ENCODE data around the gene EFEMP2.
"Not testable (repeated sequence)": the region's sequence is repeated elsewhere in the genome, so short reads cannot be mapped to it uniquely, and the experiment has no call there.

EFEMP2 gene

DNA sequence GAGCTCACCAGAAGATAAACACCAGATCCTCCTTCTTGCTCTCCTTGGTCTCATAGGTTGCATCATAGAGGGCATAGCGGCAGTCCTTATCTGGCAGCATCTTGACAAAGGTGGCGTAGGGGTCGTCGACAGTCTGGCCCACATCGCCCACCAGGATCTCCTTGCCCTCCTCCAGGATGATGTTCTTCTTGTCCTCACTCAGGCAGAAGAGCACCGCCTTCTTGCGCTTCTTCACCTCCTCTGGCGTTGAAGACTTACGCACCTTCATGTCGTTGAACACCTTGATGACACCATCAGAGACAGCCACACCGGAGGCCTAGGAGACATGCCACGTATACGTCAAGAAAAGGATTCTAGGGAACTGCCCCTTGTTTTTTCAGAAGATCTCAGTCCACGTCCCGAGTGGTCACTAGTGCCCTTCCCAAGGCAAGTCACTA, 16.7 kb downstream of the EFEMP2 start:
- peaks cover 52 to 55% of the 10 kb centered on the region in 2 donors for H3K4me1 Mint-ChIP-seq (ENCODE audit: low read depth in 2 of 2)
- H3K27me3 Mint-ChIP-seq, result no peaks in the 10 kb centered on the region
- peak overlapping the region in 1 of 2 donors; percentile 92 for H3K27ac Mint-ChIP-seq
- no peak for DNase-seq
- H3K9me3 Mint-ChIP-seq, result no peaks in the 10 kb centered on the region
- H3K36me3 Mint-ChIP-seq (ENCODE audit: insufficient read depth), result peaks cover 88% of the 10 kb centered on the region
- peak overlapping the region; percentile 88 to 94 for H3K4me3 Mint-ChIP-seq
- no peak for ATAC-seq (replicated peaks)

DNA sequence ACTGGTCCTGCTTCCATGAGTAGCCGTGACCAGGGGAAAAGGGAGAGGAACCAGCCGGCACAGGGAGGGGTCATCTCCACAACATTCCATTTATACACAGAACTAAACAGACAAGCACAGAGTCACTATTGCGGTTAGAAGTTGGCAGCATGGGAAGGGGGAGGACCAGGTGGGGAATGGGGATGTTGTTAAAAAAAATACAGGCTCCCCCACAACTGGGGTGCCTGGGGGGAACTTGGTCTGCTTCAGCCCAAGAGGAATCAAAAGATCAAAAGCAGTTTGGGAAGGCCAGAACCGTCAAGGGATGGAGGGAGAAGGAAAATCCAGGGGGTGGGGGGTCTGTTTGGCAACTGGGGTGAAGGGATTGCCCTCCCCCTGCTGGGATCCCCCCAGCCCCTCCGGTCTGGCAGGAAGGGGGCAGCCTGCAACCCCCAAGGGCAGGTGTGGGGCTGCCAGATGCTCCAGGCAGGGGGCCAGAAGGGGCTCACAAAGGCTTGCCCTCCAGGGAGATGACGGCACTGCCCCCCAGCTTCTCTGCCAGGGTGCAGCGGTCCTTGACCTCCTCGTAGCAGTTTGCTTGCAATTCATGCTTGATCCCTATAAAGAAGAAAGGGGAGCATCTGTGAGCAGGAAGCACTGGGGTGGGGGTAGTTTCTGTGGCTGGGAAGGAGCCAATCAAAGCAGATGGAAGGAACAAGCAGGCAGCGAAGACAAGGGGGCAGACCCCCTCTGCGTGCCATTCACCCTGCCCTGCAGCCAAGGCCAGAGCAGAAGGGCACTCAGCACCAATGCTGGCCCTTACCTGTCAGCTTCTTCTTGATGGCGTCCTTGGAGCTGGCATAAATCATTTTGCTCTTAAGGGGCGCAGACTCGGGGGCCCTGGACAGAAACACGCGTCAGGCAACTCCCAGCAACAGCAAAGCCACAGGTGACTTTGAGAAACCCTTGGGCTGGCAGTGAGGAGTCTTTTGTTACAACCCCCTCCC, 17.5 kb downstream of the EFEMP2 start:
- H3K4me3 Mint-ChIP-seq, result peak overlapping the region; percentile 50 to 88
- peaks cover 47 to 49% of the 10 kb centered on the region in 2 donors for H3K4me1 Mint-ChIP-seq (ENCODE audit: low read depth in 2 of 2)
- H3K27me3 Mint-ChIP-seq, result no peaks in the 10 kb centered on the region
- DNase-seq (no peak), ATAC-seq (replicated peaks) (no peak)
- H3K36me3 Mint-ChIP-seq (ENCODE audit: insufficient read depth), result peaks cover 93% of the 10 kb centered on the region
- no peak overlapping the region for H3K27ac Mint-ChIP-seq
- H3K9me3 Mint-ChIP-seq, result no peaks in the 10 kb centered on the region

DNA sequence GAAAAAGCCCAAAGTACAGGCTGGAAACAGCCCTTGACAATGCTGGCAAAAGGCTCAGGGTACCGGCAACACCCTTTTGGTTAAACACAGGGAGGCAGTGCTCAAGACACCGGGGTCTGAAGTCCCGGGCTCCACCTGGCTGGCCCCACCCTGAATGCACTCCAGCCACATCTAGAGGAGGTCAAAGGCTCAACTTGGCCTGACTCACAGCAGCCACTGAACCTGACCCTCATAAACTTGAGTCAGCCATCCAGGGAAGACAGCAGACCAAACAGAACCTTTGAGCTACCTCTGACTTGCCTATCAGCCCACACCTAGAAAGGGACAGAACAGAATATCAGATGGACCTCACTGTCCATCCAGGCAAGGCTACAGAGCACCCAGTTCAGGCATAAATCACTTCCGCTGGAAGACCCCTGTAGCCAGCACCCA, 18.4 kb downstream of the EFEMP2 start:
- H3K36me3 Mint-ChIP-seq (ENCODE audit: insufficient read depth), result peaks cover 88% of the 10 kb centered on the region
- H3K4me3 Mint-ChIP-seq, result peak overlapping the region; percentile 50 to 62
- no peaks in the 10 kb centered on the region for H3K9me3 Mint-ChIP-seq
- no peaks in the 10 kb centered on the region for H3K27me3 Mint-ChIP-seq
- peak overlapping the region in 1 of 2 donors; percentile 83 for H3K27ac Mint-ChIP-seq
- H3K4me1 Mint-ChIP-seq (ENCODE audit: low read depth in 2 of 2), result peaks cover 40 to 43% of the 10 kb centered on the region in 2 donors
- no peak for DNase-seq
- no peak for ATAC-seq (replicated peaks)

- peak overlapping the region in 1 of 2 donors; percentile 83 for H3K27ac Mint-ChIP-seq
- H3K9me3 Mint-ChIP-seq, result no peaks in the 10 kb centered on the region
- DNase-seq, result no peak
- no peaks in the 10 kb centered on the region for H3K27me3 Mint-ChIP-seq
- peaks cover 33 to 37% of the 10 kb centered on the region in 2 donors for H3K4me1 Mint-ChIP-seq (ENCODE audit: low read depth in 2 of 2)
- H3K4me3 Mint-ChIP-seq, result no peak overlapping the region
- H3K36me3 Mint-ChIP-seq (ENCODE audit: insufficient read depth), result peaks cover 81% of the 10 kb centered on the region
- no peak for ATAC-seq (replicated peaks)
Observed at GRCh38 chr11:65853246-65853979, 19.2 kb downstream of the EFEMP2 start.

DNA sequence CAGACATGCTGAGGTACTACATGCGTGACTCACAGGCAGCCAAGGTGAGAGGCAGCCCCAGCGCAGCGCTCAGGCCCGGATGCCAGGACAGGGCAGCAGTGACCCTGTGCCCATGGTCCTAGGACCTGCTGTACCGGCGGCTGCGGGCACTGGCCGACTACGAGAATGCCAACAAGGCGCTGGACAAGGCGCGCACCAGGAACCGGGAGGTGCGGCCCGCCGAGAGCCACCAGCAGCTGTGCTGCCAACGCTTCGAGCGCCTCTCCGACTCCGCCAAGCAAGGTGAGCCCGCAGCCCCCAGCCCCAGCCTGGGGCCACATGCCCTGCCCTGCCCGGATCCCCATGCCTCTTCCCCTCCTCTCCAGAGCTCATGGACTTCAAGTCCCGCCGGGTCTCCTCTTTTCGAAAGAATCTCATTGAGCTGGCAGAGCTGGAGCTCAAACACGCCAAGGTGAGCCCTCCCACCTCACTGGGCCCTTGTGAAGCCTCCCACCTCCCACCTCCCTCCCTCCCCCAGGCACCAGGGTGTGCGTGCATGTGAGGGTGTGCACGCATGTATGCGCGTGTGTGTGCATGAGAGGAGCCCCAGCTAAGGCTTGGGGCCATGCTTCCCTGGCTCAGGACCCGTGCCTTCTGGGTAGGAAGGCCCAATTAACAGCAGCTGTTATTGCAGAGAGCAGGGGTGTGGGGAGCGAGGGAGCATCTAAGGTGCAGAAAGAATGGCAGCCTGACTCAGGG, 19.9 kb downstream of the EFEMP2 start:
- no peaks in the 10 kb centered on the region for H3K27me3 Mint-ChIP-seq
- no peak overlapping the region for H3K27ac Mint-ChIP-seq
- ATAC-seq (replicated peaks) (no peak), DNase-seq (no peak)
- H3K9me3 Mint-ChIP-seq, result no peaks in the 10 kb centered on the region
- H3K4me1 Mint-ChIP-seq (ENCODE audit: low read depth in 2 of 2), result peaks cover 31 to 33% of the 10 kb centered on the region in 2 donors
- H3K36me3 Mint-ChIP-seq (ENCODE audit: insufficient read depth), result peaks cover 73% of the 10 kb centered on the region
- H3K4me3 Mint-ChIP-seq, result no peak overlapping the region

DNA sequence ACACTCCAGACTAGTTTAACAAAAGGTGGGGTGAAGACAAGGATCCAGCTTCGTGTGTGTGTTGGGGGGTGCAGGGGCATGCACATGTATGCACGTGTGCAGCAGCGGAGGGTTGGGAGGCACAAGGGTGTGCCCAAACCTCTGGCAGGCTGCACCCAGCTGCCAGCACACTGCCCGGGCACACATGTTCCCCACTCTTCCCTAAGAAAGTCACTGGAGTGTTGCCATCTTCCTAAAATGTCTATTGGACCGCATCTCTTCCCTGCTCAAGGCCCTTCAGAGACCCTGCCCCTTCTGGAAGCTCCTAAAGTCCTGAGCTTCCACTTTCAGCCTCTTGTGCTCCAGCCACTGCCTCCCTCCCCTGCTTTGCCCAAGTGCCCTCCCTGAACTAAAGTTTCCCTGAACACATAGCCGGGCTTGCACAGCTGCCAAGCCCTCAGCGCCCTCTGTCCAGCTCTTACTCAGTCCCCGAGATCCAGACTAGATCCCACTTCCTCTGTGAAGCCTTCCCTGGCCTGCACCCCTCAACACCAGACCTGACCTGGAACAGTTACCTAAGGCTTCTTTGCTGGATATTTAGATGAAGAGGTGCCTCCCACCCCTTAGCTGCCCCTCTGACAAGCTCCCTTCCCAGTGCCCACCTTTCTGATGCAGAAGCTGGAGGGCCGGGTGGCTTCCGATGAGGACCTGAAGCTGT, 20.6 kb downstream of the EFEMP2 start:
- H3K27me3 Mint-ChIP-seq, result no peaks in the 10 kb centered on the region
- peaks cover 31 to 33% of the 10 kb centered on the region in 2 donors for H3K4me1 Mint-ChIP-seq (ENCODE audit: low read depth in 2 of 2)
- no peaks in the 10 kb centered on the region for H3K9me3 Mint-ChIP-seq
- H3K27ac Mint-ChIP-seq, result peak overlapping the region in 1 of 2 donors; percentile 78
- H3K36me3 Mint-ChIP-seq (ENCODE audit: insufficient read depth), result peaks cover 66% of the 10 kb centered on the region
- ATAC-seq (replicated peaks) (no peak), DNase-seq (no peak)
- H3K4me3 Mint-ChIP-seq, result no peak overlapping the region

DNA sequence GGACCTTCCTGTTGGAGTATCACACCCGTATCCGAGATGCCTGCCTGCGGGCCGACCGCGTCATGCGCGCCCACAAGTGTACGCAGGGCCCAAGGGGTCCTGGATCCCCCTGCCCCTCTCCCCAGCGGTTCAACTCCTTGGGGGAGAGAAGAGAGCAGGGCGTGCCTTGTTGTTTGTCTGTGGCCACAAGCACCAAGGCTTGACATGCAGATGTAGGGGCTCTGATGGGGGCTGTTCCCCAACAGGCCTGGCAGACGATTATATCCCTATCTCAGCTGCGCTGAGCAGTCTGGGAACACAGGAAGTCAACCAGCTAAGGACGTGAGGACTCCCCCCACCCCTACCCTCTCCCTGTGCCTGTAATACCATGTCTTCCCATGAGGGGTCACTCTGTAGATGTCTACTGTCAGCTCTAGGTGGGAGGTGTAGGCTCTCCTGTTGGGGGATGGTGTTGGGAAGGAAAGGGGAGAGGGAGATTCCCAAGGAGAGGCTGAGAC, 21.5 kb downstream of the EFEMP2 start:
- peak overlapping the region in 1 of 2 donors; percentile 78 for H3K27ac Mint-ChIP-seq
- no peaks in the 10 kb centered on the region for H3K27me3 Mint-ChIP-seq
- peaks cover 58% of the 10 kb centered on the region for H3K36me3 Mint-ChIP-seq (ENCODE audit: insufficient read depth)
- DNase-seq, result no peak
- H3K9me3 Mint-ChIP-seq, result no peaks in the 10 kb centered on the region
- ATAC-seq (replicated peaks), result peak; percentile 22
- no peak overlapping the region for H3K4me3 Mint-ChIP-seq
- peaks cover 23 to 25% of the 10 kb centered on the region in 2 donors for H3K4me1 Mint-ChIP-seq (ENCODE audit: low read depth in 2 of 2)

DNA sequence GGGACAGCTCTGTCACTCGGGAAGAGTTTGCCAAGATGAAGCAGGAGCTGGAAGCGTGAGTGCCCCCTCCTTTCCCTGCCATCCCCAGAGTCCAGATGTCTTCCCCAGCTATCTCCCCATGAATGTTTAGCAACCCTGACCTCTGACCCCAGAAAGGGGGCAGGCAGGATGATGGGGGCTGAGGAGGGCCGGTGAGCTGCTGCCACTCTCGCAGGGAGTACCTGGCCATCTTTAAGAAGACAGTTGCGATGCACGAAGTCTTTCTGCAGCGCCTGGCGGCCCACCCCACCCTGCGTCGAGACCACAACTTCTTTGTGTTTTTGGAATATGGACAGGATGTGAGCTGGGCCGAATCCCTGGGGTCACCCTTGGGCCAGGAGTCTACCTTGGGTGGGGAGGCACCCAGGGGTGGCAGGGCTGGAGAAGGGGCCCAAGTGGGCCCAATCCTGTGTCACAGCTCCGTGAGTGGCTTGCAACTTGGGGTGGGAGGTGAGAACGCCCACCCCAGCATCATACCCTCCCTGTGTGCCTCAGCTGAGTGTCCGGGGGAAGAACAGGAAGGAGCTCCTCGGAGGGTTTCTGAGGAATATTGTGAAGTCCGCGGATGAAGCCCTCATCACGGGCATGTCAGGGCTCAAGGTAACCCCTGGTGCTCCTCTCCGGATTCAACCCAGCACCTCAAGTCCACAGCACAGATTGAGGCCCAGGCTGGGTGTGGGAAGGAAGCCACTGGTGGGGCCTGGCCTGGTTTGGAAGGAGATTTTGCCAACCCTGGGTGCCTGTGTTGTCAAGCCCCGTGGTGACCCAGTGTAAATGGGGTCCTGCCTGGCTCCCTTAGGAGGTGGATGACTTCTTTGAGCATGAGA, 22.1 kb downstream of the EFEMP2 start:
- ATAC-seq (replicated peaks), result peak; percentile 16
- Mint-ChIP-seq H3K9me3 (no peaks in the 10 kb centered on the region), H3K27ac (peak overlapping the region in 1 of 2 donors; percentile 78)

DNA sequence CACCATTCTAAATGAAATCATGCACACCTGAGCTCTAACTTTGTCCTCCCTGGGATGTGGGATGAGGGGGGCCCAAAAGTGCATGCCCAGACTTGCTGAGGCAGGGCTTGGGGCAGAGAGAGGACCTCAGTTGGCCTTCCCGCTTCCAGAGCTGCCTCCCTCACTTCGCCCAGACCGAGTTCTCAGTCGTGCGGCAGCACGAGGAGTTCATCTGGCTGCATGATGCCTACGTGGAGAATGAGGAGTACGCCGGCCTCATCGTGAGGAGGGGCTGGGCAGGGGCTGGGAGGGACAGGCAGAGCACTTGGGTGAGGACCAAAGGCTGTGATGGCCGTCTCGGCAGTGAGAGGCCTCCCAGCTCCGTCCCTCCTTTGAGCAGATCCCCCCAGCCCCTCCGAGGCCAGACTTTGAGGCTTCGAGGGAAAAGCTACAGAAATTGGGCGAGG, 22.8 kb downstream of the EFEMP2 start:
- ATAC-seq (replicated peaks) (no peak), DNase-seq (no peak)
- Mint-ChIP-seq H3K36me3 (ENCODE audit: insufficient read depth) (peaks cover 45% of the 10 kb centered on the region), H3K27me3 (no peaks in the 10 kb centered on the region), H3K27ac (peak overlapping the region in 1 of 2 donors; percentile 8), H3K9me3 (no peaks in the 10 kb centered on the region), H3K4me1 (ENCODE audit: low read depth in 2 of 2) (peaks cover 14 to 17% of the 10 kb centered on the region in 2 donors), H3K4me3 (no peak overlapping the region)

More for the DNA sequence above, 22.1 kb downstream of the EFEMP2 start:
- peaks cover 18 to 19% of the 10 kb centered on the region in 2 donors for H3K4me1 Mint-ChIP-seq (ENCODE audit: low read depth in 2 of 2)
- no peak overlapping the region for H3K4me3 Mint-ChIP-seq
- peaks cover 51% of the 10 kb centered on the region for H3K36me3 Mint-ChIP-seq (ENCODE audit: insufficient read depth)
- no peaks in the 10 kb centered on the region for H3K27me3 Mint-ChIP-seq
- DNase-seq, result no peak

DNA sequence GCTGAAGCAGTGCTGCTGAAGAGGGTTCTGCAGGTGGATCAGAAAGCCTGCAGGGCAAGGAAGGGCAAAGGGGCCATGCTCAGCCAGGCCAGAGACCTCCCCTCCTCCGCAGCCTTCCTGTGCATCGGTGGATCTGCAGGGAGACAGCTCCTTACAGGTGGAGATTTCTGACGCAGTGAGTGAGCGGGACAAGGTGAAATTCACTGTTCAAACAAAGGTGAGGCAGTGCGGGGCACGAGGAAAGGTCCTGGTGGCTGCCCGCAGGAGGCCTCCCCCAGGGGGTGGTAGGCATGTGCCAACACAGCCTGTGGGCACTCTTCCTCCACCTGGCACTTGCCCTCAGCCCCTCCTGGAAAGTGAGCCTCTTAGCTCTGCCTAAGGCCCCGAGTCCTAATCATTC, 23.2 kb downstream of the EFEMP2 start:
- Mint-ChIP-seq H3K9me3 (no peaks in the 10 kb centered on the region), H3K27me3 (no peaks in the 10 kb centered on the region)
- ATAC-seq (replicated peaks), result no peak

DNA sequence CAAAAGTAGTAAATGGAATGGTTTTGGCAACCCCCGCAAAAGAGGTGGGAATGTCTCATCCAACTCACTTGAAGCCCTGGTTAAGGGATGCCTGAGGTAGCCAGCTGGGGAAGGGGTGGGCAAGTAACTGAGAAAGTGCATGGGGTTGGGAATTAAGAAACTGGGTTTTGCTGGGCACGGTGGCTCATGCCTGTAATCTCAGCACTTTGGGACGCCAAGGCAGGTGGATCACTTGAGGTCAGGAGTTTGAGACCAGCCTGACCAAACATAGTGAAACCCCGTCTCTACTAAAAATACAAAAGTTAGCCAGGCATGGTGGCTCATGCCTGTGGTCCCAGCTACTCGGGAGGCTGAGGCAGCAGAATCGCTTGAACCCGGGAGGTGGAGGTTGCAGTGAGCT, 23.9 kb downstream of the EFEMP2 start:
- not testable (repeated sequence) for H3K27me3 Mint-ChIP-seq; H3K27ac Mint-ChIP-seq; H3K9me3 Mint-ChIP-seq; DNase-seq; H3K4me1 Mint-ChIP-seq (ENCODE audit: low read depth in 2 of 2); ATAC-seq (replicated peaks); H3K4me3 Mint-ChIP-seq
- H3K36me3 Mint-ChIP-seq (ENCODE audit: insufficient read depth), result peaks cover 34% of the 10 kb centered on the region

More for the DNA sequence above, 23.2 kb downstream of the EFEMP2 start:
- H3K4me3 Mint-ChIP-seq, result no peak overlapping the region
- H3K4me1 Mint-ChIP-seq (ENCODE audit: low read depth in 2 of 2), result peaks cover 10 to 14% of the 10 kb centered on the region in 2 donors
- H3K36me3 Mint-ChIP-seq (ENCODE audit: insufficient read depth), result peaks cover 40% of the 10 kb centered on the region
- no peak for DNase-seq
- H3K27ac Mint-ChIP-seq, result peak overlapping the region in 1 of 2 donors; percentile 8

GRCh38 chr11:65847746-65848145, 24.9 kb downstream of the EFEMP2 start:
- no peaks in the 10 kb centered on the region for H3K27me3 Mint-ChIP-seq
- peaks cover 0 to 3% of the 10 kb centered on the region in 2 donors for H3K4me1 Mint-ChIP-seq (ENCODE audit: low read depth in 2 of 2)
- no peaks in the 10 kb centered on the region for H3K9me3 Mint-ChIP-seq
- ATAC-seq (replicated peaks) (no peak), DNase-seq (no peak)
- H3K36me3 Mint-ChIP-seq (ENCODE audit: insufficient read depth), result peaks cover 26% of the 10 kb centered on the region
- no peak overlapping the region for H3K27ac Mint-ChIP-seq
- no peak overlapping the region for H3K4me3 Mint-ChIP-seq
